ENCODE measurements around the gene ARPC2.
"Not testable (repeated sequence)": the region's sequence is repeated elsewhere in the genome, so short reads cannot be mapped to it uniquely, and the experiment has no call there.

Gene ARPC2

DNA sequence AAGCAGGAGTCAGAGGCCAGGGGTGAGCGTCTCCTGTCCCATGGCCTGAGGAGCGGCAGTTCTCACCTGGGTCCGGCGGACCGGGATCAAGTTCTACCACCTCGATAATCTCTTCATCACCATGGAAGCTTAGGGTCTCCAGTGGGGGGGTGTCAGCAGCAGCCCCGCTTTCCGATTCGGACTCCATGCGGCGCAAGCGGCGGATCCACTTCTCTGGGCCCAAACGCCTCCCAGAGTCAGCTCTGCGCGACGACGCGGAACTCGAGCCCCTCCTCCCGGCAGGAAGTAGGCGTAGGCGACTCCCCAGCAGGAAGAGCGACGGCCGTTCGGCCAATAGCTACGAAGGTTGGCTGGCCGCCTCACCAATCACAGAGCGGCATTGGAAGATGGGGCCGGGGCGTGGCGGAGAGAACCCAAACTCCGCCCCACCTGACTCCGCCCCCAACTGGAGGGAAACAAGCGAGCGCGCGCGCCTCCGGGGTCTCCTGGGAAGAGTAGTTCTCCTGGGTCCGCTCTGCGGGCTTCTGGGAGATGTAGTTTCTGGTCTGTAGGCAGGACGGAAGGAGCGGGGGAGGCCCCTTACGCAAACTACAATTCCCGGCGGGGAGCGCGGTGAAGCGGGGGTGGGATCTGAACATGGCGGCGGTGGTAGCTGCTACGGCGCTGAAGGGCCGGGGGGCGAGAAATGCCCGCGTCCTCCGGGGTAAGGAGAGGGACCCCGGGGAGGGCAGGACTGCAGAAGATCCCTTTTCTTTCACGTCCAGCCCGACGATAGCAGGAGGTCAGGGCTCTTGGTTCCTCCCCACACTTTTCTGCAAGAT, 53.1 kb downstream of the ARPC2 start, which contains the start of the genes AAMP and PNKD:
Gene AAMP (minus strand): TSS at position 238 of the 821 bp plus-strand sequence. CDS start 51 bp downstream, at position 187.
Gene PNKD (plus strand): TSS at position 620 of the 821 bp plus-strand sequence. CDS start 17 bp downstream, at position 637.
- H3K4me3 ChIP-seq (replicated peaks in 1 of 2; ENCODE audit: low read depth in 2 of 2, low read length in 2 of 2): peak within 1 kb of the TSS; percentile 91 to 96
- DNase-seq (ENCODE audit: low read depth in 2 of 2): peak; percentile 100
- peak; percentile 2 for TF ChIP-seq CTCF (IDR thresholded peaks at IDR 0.05; ENCODE audit: low read depth, low read length)

DNA sequence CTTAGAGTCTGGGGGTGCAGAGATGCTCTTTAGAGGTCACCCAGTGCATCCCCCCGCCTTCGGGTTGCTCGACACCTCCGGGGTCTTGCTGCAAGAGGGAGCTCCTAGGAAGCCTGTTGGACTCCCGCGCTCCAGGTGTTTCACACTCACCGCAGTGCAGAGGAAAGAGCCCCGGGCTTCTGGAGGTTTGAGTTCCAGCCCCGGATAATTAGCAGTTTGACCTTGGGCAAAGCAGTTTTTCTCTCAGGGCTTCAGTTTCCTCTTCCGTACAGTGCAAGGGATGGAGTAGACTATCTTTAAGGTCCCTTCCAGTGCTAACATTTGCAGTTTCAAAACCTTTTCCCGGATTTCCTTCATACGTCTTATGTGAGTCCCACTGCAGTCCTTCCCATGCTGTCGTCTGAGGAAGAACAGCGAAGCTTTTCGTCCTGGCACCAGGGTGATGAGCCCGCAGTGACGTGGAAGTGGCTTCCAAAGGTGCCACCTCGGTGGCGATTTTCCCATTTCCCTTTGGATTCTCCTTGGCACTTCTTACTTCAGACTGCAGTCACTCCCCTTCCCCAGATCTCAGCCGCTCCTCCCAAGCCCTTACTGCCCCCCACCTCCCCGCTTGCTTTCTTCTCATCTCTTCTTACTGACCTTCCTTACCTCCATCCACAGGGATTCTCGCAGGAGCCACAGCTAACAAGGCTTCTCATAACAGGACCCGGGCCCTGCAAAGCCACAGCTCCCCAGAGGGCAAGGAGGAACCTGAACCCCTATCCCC, 53.9 kb downstream of the ARPC2 start:
- TF ChIP-seq CTCF (IDR thresholded peaks at IDR 0.05; ENCODE audit: low read depth, low read length): no peak
- DNase-seq (ENCODE audit: low read depth in 2 of 2): peak in 1 of 2 donors; percentile 36
- peak overlapping the region; percentile 91 to 96 for H3K4me3 ChIP-seq (replicated peaks in 1 of 2; ENCODE audit: low read depth in 2 of 2, low read length in 2 of 2)

DNA sequence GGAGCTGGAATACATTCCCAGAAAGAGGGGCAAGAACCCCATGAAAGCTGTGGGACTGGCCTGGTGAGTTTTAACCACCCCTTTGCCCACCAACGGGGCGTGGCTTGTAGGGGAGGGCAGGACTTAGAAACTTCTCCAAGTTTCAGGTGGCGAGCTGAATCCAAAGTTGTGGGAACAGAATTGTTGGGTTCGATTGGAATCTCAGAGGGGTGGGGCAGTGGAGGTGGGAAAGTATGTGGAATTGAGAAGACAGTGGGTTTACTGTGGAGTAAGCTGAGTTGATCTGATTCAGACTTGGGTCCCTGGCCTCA, 54.5 kb downstream of the ARPC2 start:
- peak overlapping the region; percentile 91 to 96 for H3K4me3 ChIP-seq (replicated peaks in 1 of 2; ENCODE audit: low read depth in 2 of 2, low read length in 2 of 2)
- DNase-seq (ENCODE audit: low read depth in 2 of 2): no peak
- no peak for TF ChIP-seq CTCF (IDR thresholded peaks at IDR 0.05; ENCODE audit: low read depth, low read length)

DNA sequence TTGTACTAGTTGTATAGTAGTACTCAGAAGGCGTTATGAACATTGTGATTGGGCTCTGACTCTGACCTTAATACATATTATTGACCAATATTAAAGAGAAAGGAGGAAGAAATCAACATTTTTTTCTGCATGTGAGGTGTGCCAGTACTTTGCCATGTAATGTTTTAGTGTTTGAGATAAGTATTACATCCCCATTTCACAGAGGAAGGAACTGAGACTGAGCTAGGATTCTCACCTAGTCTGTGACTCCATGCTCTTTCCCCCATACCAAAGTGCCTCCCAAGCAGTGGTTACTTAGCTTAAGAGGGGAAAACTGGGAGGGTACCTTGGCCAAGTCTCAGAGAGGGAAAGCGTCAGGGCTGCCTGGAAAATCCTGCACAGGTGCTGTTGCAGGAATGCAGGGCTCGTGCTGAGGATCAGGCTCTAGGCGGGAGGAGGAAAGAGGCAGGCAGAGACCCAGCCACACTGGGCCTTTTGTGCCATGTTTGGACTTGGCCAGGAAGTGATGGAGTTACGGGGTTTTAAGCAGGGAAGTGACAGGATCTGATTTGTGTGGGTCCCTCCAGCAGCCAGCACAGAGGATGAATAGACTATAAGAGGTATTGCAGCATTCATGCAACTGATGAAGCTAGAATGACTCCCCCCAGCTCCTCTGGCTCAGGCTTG, 55.0 kb downstream of the ARPC2 start:
- DNase-seq (ENCODE audit: low read depth in 2 of 2): no peak
- no peak for TF ChIP-seq CTCF (IDR thresholded peaks at IDR 0.05; ENCODE audit: low read depth, low read length)
- no peak overlapping the region for H3K4me3 ChIP-seq (replicated peaks in 1 of 2; ENCODE audit: low read depth in 2 of 2, low read length in 2 of 2)

- peak; percentile 96 to 98 for DNase-seq (ENCODE audit: low read depth in 2 of 2)
These were observed 55.7 kb downstream of the ARPC2 start for GRCh38 chr2:218272531-218273212.

DNA sequence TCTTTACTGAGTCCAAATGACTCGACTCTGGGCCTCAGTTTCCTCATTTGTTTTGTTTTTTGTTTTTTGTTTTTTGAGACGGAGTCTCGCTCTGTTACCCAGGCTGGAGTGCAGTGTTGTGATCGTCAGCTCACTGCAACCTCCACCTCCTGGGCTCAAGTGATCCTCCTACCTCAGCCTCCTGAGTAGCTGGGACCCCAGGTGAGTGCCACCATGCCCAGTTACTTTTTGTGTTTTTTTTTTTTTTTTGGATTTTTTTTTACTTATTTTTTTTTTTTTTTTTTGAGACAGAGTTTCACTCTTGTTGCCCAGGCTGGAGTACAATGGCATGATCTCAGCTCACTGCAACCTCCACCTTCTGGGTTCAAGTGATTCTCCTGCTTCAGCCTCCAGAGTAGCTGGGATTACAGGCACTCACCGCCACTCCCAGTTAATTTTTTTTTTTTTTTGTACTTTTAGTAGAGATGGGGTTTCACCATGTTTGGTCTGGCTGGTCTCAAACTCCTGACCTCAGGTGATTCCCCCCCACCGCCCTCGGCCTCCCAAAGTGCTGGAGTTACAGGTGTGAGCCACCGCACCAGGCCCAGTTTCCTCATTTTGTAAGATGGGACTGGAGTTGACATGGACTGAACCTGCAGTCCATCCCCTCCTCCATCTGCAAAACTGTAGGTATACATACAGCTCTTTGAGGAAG, 56.4 kb downstream of the ARPC2 start:
- not testable (repeated sequence) for DNase-seq (ENCODE audit: low read depth in 2 of 2); H3K4me3 ChIP-seq (replicated peaks in 1 of 2; ENCODE audit: low read depth in 2 of 2, low read length in 2 of 2)

More at GRCh38 chr2:218272531-218273212, 55.7 kb downstream of the ARPC2 start:
- no peak overlapping the region for H3K4me3 ChIP-seq (replicated peaks in 1 of 2; ENCODE audit: low read depth in 2 of 2, low read length in 2 of 2)
- peak; percentile 91 for TF ChIP-seq CTCF (IDR thresholded peaks at IDR 0.05; ENCODE audit: low read depth, low read length)

Data from cardiac fibroblast (primary cell).